OCI-LY1 (cell line): ENCODE measurements around the gene PMEPA1.

Experiments used
- H2AFZ ChIP-seq: fragments of 200-600 bp; sonication (generic), shearing (Covaris generic); 2 replicates; pipeline ENCODE4 v1.6.0; 2014; ENCODE audit warnings: antibody characterized with exemption, mild to moderate bottlenecking, low read length
- H3F3A ChIP-seq: fragments of 200-600 bp; sonication (generic), shearing (Covaris generic); 2 replicates; pipeline ENCODE4 v1.6.0; 2014; ENCODE audit warnings: mild to moderate bottlenecking, antibody characterized with exemption, low read length, moderate library complexity; ENCODE audit not compliant: insufficient read depth
- H3K27ac ChIP-seq: fragments of 200-600 bp; sonication (generic); 2 replicates; pipeline ENCODE4 v1.5.1; 2014; ENCODE audit warnings: low read length, mixed run types, mild to moderate bottlenecking, low read depth; ENCODE audit not compliant: poor library complexity, severe bottlenecking
- H3K27me3 ChIP-seq: fragments of 200-600 bp; sonication (generic); 2 replicates; pipeline ENCODE4 v1.6.0; 2014; ENCODE audit warnings: antibody characterized with exemption, mild to moderate bottlenecking, low read length, moderate library complexity; ENCODE audit not compliant: insufficient read depth
- H3K36me3 ChIP-seq: fragments of 200-600 bp; sonication (generic); 2 replicates; pipeline ENCODE4 v1.6.1; 2014; ENCODE audit warnings: mild to moderate bottlenecking, antibody characterized with exemption, low read length, moderate library complexity, mixed read lengths; ENCODE audit not compliant: insufficient read depth
- H3K4me1 ChIP-seq: fragments of 200-600 bp; sonication (generic); 2 replicates; pipeline ENCODE4 v1.5.1; 2014; ENCODE audit warnings: mild to moderate bottlenecking, low read length, moderate library complexity; ENCODE audit not compliant: insufficient read depth, severe bottlenecking
- H3K4me2 ChIP-seq: fragments of 200-600 bp; sonication (generic), shearing (Covaris generic); 2 replicates; pipeline ENCODE4 v1.6.1; 2014; ENCODE audit warnings: low read length
- H3K4me3 ChIP-seq: fragments of 200-600 bp; sonication (generic); 2 replicates; pipeline ENCODE4 v1.5.1; 2014; ENCODE audit warnings: low read length, low read depth, mild to moderate bottlenecking, mixed read lengths; ENCODE audit not compliant: poor library complexity, severe bottlenecking
- H3K79me2 ChIP-seq: fragments of 200-600 bp; shearing (Covaris generic); 2 replicates; pipeline ENCODE4 v1.6.1; 2016; ENCODE audit warnings: mixed run types, low read length, mixed read lengths; ENCODE audit not compliant: insufficient read depth
- H3K9ac ChIP-seq: fragments of 200-600 bp; sonication (generic), shearing (Covaris generic); 2 replicates; pipeline ENCODE4 v1.6.1; 2014; ENCODE audit warnings: mild to moderate bottlenecking, low read length, mixed read lengths
- H3K9me2 ChIP-seq: fragments of 200-600 bp; sonication (generic), shearing (Covaris generic); 2 replicates; pipeline ENCODE4 v1.6.1; 2014; ENCODE audit warnings: low read depth, mild to moderate bottlenecking, low read length, mixed read lengths
- H3K9me3 ChIP-seq: fragments of 200-600 bp; shearing (Covaris generic); 2 replicates; pipeline ENCODE4 v1.6.1; 2014; ENCODE audit warnings: low read length, mixed read lengths
- H4K20me1 ChIP-seq: fragments of 200-600 bp; sonication (generic), shearing (Covaris generic); 2 replicates; pipeline ENCODE4 v1.6.0; 2016; ENCODE audit warnings: mild to moderate bottlenecking, low read length; ENCODE audit not compliant: insufficient read depth
- EZH2 ChIP-seq: fragments of 200-600 bp; sonication (generic), shearing (Covaris generic); IDR thresholded peaks from 2 replicates; pipeline ENCODE4 v1.8.0; 2017; ENCODE audit warnings: borderline replicate concordance, mixed run types, mild to moderate bottlenecking, antibody characterized with exemption, low read length, moderate library complexity, mixed read lengths
- TF ChIP-seq, protein P1 (sequence below): fragments of 200-600 bp; sonication (generic), shearing (Covaris generic); IDR thresholded peaks from 2 replicates; pipeline ENCODE4 v1.5.1; 2017; ENCODE audit warnings: mild to moderate bottlenecking, antibody characterized with exemption, low read length, moderate library complexity, mixed read lengths

The PMEPA1 gene

GRCh38 chr20:57658833-57659516, 50.8 kb downstream of the PMEPA1 start:
- Histone ChIP-seq H3K4me3 (no peak overlapping the region), H2AFZ (no peak overlapping the region), H3F3A (no peaks in the 10 kb centered on the region), H3K27me3 (peaks cover 20% of the 10 kb centered on the region), H3K36me3 (no peaks in the 10 kb centered on the region), H3K4me2 (no peak overlapping the region), H3K9me3 (no peaks in the 10 kb centered on the region), H3K27ac (no peak overlapping the region), H3K4me1 (no peaks in the 10 kb centered on the region), H3K79me2 (no peaks in the 10 kb centered on the region), H3K9me2 (no peaks in the 10 kb centered on the region), H3K9ac (no peak overlapping the region), H4K20me1 (no peaks in the 10 kb centered on the region)
- TF ChIP-seq, protein P1, sequence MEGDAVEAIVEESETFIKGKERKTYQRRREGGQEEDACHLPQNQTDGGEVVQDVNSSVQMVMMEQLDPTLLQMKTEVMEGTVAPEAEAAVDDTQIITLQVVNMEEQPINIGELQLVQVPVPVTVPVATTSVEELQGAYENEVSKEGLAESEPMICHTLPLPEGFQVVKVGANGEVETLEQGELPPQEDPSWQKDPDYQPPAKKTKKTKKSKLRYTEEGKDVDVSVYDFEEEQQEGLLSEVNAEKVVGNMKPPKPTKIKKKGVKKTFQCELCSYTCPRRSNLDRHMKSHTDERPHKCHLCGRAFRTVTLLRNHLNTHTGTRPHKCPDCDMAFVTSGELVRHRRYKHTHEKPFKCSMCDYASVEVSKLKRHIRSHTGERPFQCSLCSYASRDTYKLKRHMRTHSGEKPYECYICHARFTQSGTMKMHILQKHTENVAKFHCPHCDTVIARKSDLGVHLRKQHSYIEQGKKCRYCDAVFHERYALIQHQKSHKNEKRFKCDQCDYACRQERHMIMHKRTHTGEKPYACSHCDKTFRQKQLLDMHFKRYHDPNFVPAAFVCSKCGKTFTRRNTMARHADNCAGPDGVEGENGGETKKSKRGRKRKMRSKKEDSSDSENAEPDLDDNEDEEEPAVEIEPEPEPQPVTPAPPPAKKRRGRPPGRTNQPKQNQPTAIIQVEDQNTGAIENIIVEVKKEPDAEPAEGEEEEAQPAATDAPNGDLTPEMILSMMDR = no peak
- no peak for TF ChIP-seq EZH2

GRCh38 chr20:57658447-57658832, 51.4 kb downstream of the PMEPA1 start:
- no peaks in the 10 kb centered on the region for H3K4me1 ChIP-seq
- peaks cover 20% of the 10 kb centered on the region for H3K27me3 ChIP-seq
- H3K9me2 ChIP-seq = no peaks in the 10 kb centered on the region
- H3F3A ChIP-seq = no peaks in the 10 kb centered on the region
- no peaks in the 10 kb centered on the region for H3K79me2 ChIP-seq
- H3K9me3 ChIP-seq = no peaks in the 10 kb centered on the region
- no peaks in the 10 kb centered on the region for H4K20me1 ChIP-seq
- H3K4me2 ChIP-seq = no peak overlapping the region
- H3K9ac ChIP-seq = no peak overlapping the region
- no peaks in the 10 kb centered on the region for H3K36me3 ChIP-seq
- no peak overlapping the region for H2AFZ ChIP-seq
- no peak overlapping the region for H3K4me3 ChIP-seq
- no peak for TF ChIP-seq EZH2
- TF ChIP-seq, protein P1 = no peak
- H3K27ac ChIP-seq = no peak overlapping the region

GRCh38 chr20:57657535-57658446, 52.0 kb downstream of the PMEPA1 start:
- Histone ChIP-seq H3K79me2 (no peaks in the 10 kb centered on the region), H3K4me3 (no peak overlapping the region), H3K36me3 (no peaks in the 10 kb centered on the region), H3K4me2 (no peak overlapping the region), H3K4me1 (no peaks in the 10 kb centered on the region), H3F3A (no peaks in the 10 kb centered on the region), H4K20me1 (no peaks in the 10 kb centered on the region), H3K27ac (no peak overlapping the region), H3K9ac (no peak overlapping the region), H2AFZ (no peak overlapping the region), H3K27me3 (peaks cover 20% of the 10 kb centered on the region), H3K9me2 (no peaks in the 10 kb centered on the region), H3K9me3 (no peaks in the 10 kb centered on the region)
- TF ChIP-seq, protein P1 = no peak
- TF ChIP-seq EZH2 = no peak
